Measurements from ENCODE around the gene COL4A5.

DNA sequence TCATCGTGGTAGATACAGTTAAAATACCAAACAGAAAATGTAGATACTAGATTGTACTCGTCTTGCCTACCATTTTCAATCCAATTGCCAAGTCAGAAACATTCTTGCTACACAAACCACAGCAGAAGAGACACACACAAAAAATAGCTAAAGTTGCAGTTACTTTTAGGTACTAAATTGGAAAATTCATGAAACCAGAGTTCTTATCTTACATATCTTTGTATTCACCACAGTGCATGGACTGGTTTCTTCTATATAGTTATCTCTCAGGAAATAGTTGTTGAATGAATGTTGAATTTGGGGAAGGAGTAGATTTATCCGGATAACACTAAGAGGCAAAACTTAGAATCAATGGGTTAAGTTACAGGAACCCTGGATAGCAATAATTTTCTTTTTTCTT is 14.2 kb downstream of the COL4A5 start:
- TF ChIP-seq CTCF (IDR thresholded peaks at IDR 0.05; ENCODE audit: low read length) (no peak), EZH2 (IDR thresholded peaks at IDR 0.05; ENCODE audit: borderline replicate concordance, low read length) (no peak)
